GM19467 (cell line): ENCODE data around the gene DLG2.
A peak's percentile ranks its signal among the peaks of the same experiment; 100 is the strongest.
"Not testable (repeated sequence)": the region's sequence is repeated elsewhere in the genome, so short reads cannot be mapped to it uniquely, and the experiment has no call there.

ENCODE experiments used
- ATAC-seq: cut with Tn5 transposase; IDR thresholded peaks from one replicate; pipeline ENCODE4 v1.9.1; 2021; ENCODE audit warnings: mild to moderate bottlenecking, moderate library complexity; ENCODE audit not compliant: unreplicated experiment

The DLG2 gene

GRCh38 chr11:83587797-83588196 lies 2039.3 kb downstream of the DLG2 start:
- ATAC-seq, result not testable (repeated sequence)

GRCh38 chr11:83583757-83584366 lies 2043.3 kb downstream of the DLG2 start:
- peak; percentile 85 for ATAC-seq

DNA sequence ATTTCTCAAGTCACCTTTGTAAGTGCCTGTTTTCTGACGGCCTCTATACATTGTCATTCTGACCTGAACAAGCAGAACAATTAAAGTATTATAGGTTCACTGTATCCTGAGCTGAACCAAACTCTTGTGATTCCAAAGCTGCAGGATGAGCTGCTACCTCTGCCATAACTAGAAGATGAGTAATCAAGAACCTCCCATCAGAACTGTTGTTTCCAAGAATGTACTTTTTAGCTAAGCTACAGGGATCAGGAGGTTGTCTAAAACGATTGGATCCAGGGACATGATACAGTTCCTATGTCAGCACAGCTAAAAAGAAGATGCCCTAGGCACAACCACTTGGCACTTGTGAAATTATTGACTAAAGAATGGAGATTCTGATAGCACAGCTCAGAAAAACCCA lies 2052.6 kb downstream of the DLG2 start:
- no peak for ATAC-seq

GRCh38 chr11:83572581-83573496 lies 2054.3 kb downstream of the DLG2 start:
- no peak for ATAC-seq

GRCh38 chr11:83571302-83571701 lies 2055.8 kb downstream of the DLG2 start:
- ATAC-seq, result no peak

DNA sequence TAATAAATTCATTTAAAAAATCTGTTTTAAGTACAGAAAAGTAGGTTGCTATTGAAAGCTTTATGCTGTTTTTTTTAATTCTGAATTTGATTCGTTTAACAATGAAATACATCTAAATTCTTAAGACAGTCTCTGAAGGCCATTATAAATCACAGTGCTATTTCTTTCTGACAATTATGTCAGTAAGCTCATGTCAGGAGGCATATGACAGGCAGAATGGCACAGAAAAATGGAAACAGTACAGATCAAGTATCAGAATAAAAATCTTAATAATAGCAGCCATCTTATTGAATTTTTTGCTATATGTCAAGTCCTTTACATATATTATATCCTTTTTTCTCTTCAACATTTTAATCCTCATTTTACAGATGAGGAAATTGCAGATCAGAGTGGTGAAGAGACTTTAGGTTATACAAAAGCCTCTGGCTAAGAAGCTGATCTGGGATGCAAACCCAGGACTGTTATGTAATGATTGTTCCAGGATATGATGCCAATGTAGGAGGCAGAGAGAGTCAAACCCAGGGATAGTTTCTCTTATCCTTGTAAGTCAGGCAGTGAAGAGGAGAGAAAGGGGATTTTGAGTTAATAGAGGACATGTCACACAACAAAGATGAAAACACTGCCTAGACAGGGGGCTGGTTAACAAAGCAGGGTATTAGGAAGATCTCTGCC lies 2057.9 kb downstream of the DLG2 start:
- ATAC-seq, result no peak

GRCh38 chr11:83568516-83568915 lies 2058.6 kb downstream of the DLG2 start:
- no peak for ATAC-seq

- no peak for ATAC-seq
These were observed 2060.2 kb downstream of the DLG2 start for GRCh38 chr11:83566950-83567349.

GRCh38 chr11:83564870-83565269 lies 2062.3 kb downstream of the DLG2 start:
- no peak for ATAC-seq

DNA sequence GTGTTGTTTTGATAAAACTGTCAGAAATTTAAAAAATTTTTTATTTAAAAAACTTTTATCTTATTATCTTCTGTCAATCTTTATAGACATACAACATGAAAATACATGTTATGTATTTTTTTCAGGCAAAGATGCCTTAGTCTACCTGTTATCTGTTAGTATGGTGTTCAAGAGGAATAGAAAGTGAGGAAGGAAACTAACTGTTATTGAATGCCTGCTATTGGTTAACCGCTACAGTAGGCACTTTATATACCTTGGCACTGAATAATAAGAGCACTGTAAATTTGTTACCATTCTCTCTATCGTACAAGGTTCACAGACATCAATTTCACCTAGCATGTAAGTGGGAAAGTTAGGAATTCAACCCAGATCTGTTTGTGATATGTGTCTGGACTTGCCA lies 2068.9 kb downstream of the DLG2 start:
- no peak for ATAC-seq

- no peak for ATAC-seq
These were observed 2069.5 kb downstream of the DLG2 start for GRCh38 chr11:83557653-83558052.

GRCh38 chr11:83554876-83555275 lies 2072.3 kb downstream of the DLG2 start:
- no peak for ATAC-seq

DNA sequence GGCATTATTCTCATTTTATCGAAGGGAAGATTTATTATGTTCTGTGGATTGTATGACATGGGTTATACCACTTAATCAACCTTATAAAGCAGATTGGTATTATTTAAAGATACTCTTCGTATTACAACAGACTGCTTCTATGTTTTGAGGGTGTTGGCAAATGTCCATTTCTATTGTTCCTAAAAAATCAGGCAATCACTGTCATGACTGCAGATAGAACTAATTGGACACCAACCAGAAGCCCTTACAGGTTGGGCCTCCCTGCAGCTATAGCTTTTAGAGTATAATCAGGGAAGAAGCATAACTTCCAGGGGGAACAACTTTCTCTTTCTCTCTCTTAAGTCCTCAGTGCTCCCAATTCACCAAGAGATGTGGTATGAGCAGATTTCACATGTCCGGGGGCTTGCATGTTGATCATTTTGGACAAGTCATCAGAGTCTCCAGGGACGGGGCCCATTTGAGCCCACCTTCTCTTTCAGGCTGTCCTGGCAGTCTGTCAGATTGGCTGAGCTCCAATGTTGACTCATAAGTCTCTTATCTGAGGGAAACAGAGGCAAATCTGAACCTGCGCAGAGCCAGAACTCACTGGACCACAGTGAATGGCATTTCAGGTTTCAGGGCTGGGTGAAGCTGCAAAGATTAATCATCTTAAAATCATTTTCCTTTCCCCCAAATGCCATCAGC lies 2077.0 kb downstream of the DLG2 start:
- ATAC-seq, result no peak

GRCh38 chr11:83546368-83546767 lies 2080.8 kb downstream of the DLG2 start:
- no peak for ATAC-seq

- ATAC-seq, result no peak
These were observed 2081.5 kb downstream of the DLG2 start for GRCh38 chr11:83545494-83546260.

DNA sequence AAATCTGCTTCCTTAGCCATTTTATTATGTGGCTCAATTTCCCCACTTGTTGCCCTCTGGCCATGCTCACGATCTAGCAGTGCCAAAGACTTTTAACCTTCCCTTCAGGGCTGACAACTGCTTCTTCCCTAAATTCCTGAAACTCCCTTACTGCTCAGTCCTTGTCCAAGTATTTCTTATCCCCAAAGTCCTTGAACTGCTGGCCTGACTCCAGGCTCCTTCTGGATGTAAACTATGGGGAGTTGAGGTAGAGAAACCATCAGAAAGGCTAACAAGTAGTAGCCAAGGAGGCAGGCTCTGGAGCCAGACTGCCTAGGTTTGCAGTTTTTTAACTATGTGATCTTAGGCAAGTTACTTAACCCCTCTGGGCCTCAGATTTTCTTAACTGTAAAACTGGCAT lies 2082.3 kb downstream of the DLG2 start:
- no peak for ATAC-seq

GRCh38 chr11:83543706-83544439 lies 2083.3 kb downstream of the DLG2 start:
- ATAC-seq, result no peak

DNA sequence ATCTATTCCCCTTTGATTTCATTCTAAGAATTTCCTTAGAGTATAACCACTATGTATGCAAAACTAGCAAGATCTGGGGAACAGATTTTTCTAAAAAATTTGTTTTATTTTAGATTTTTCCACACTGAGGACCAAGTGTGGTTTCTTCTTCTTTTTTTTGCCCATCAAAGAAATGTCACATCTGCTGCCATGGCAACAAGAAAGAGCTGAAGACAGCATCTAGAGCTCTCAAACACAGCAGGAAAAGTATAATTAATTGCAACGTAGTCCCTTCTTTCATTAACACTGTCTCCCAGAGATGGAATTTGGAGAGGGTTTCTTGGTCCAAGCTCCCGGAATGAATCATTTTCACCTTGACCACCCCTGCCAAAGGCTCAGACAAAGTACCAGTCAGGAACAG lies 2084.3 kb downstream of the DLG2 start:
- ATAC-seq, result no peak

DNA sequence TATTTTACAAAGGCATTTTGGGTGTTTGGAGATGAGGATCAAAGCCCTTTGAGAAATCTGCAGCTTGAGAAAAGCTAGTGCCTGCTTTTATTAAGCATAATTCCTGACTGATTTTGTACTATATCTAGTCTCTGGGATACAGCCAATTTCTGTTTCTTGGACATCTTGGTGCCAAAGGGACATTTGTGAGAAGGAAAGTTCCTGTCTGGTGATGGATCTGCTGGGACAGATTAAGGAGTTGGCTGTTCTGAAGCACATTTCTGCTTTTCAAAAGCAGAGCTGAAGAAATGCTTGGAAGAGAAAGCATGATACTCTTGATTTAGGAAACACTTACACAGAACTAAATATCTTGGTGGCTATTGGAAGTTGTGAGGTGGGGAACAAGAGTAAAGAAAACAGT lies 2086.4 kb downstream of the DLG2 start:
- no peak for ATAC-seq
